AG04450 (cell line): Measurements from ENCODE around the gene SHROOM1. TPM values are rescaled to one million over a fixed set of nuclear protein-coding genes. Genes with fewer than 3 reads are reported as not detected.

Experiments
- CTCF ChIA-PET: fragments of 300-600, 350-600 bp; formaldehyde crosslinking; extraction: SDS; loops from one replicate; lab custom pipeline; 2022; ENCODE audit warnings: antibody characterized with exemption, inconsistent platforms; lab: Charles Lee
- POLR2A ChIA-PET: fragments of 350-600 bp; formaldehyde crosslinking; extraction: SDS; loops from one replicate; lab custom pipeline; 2021; ENCODE audit warnings: antibody characterized with exemption, inconsistent platforms; lab: Yijun Ruan, JAX
- DNase-seq: peaks from one replicate; pipeline ENCODE4 v3.0.0-alpha.2; 2011; ENCODE audit warnings: low read depth, low spot score
- H3K27ac ChIP-seq: one replicate; pipeline ENCODE4 v1.5.1; 2012; ENCODE audit warnings: low read depth, low read length, control low read depth
- H3K27me3 ChIP-seq: one replicate; pipeline ENCODE4 v1.6.0; 2012; ENCODE audit warnings: low read length; ENCODE audit not compliant: control insufficient read depth, insufficient read depth
- H3K4me3 ChIP-seq: 2 replicates; pipeline ENCODE4 v1.5.1; 2011; ENCODE audit warnings: mild to moderate bottlenecking, low read depth, low read length, control low read depth
- H3K9me3 ChIP-seq: 2 replicates; pipeline ENCODE4 v1.5.1; 2012; ENCODE audit warnings: low read length; ENCODE audit not compliant: control insufficient read depth, insufficient read depth
- CTCF ChIP-seq: IDR thresholded peaks from 2 replicates; pipeline ENCODE4 v1.5.1; 2011; ENCODE audit warnings: low read depth, low read length, control low read depth, inconsistent platforms
- polyA plus RNA-seq: library from polyadenylated mRNA; depleted of rRNA; stranded (reverse); fragments of >200 nt; gene quantifications from 2 replicates; pipeline ENCODE4 v1.2.3, GENCODE V29; 2011

Gene SHROOM1
- polyA plus RNA-seq, 1 experiment, result 4.5 TPM

DNA sequence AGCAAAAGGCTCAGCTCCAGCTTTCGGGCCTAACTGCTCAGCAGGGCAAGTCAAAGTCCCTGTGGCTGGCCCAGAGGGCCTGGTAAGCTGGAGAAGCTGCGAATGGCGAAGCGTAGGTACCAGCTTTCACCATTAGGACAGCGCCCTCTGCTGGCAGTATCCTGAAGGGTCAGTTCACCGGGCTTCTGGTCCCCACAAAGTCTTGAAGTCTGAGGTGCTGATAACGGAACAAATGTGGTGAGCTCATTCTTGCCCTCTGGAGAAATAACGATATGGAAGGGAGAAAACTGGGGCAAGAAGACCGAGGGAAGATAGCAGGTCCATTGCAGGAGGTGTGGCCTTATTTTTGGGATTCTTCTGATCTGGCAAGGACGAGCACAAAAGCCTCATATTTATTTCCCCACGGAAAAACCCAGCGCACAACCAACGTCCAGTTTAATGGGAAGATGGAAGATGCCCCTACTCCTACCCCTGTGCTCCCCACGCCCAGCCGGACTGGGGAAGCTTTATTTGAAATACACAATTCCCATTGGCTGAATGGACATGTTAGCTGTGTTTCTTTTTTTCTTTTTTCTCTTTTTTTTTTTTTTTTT, 10.2 kb downstream of the SHROOM1 start:
- Histone ChIP-seq H3K27ac (peak overlapping the region; percentile 39), H3K9me3 (no peaks in the 10 kb centered on the region), H3K27me3 (no peaks in the 10 kb centered on the region), H3K4me3 (no peak overlapping the region)
- ChIA-PET CTCF (interaction anchor here (0.6 to 8.2 kb wide), 87 partner anchors 10 to 1553 kb away, joined by 3 to 147 read pairs (median 5); partner anchors contain the start of genes AFF4, CCNI2, GDF9 and IL4), POLR2A (interaction anchor here (0.7 to 1.8 kb wide), 3 partner anchors 36 to 65 kb away, joined by 4 to 7 read pairs (median 4); partner anchors contain the start of genes GDF9 and UQCRQ)
- TF ChIP-seq CTCF, result peak; percentile 95
- DNase-seq, result peak; percentile 85

- Histone ChIP-seq H3K4me3 (0 out of 2 replicates have a peak overlapping the region, but pooled peaks have one; percentile 2), H3K9me3 (no peaks in the 10 kb centered on the region; the same call in 1 of the 2 replicates), H3K27me3 (no peaks in the 10 kb centered on the region), H3K27ac (no peak overlapping the region)
- ChIA-PET CTCF (interaction anchor here (0.6 to 8.2 kb wide), 59 partner anchors 9 to 1552 kb away, joined by 3 to 147 read pairs (median 6); partner anchors contain the start of genes AFF4, CCNI2, GDF9 and IL4), POLR2A (interaction anchor here (0.7 to 1.8 kb wide), 3 partner anchors 47 to 65 kb away, joined by 4 to 7 read pairs (median 4); partner anchors contain the start of genes GDF9 and UQCRQ)
- DNase-seq, result no peak
- no peak for TF ChIP-seq CTCF
These were observed 11.0 kb downstream of the SHROOM1 start for GRCh38 chr5:132819468-132819867.

DNA sequence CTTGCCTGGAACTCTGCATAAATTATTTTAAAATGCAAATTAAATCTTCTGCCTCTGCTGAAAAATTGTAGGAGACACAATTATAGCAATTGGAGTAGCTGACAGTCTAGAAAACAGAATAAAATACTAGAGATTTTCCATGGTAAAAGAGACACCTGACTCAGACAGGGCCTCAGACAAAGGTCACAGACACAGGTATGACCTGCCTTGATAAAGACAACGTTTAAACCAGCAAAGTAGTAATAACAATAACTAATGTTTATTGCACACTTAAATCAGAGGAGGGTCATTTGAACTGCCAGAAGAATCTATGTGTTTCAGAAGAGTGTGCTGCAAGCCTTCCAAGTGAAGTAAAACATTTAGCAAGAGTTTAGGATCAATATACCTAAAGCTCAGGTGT, 13.4 kb downstream of the SHROOM1 start:
- ChIA-PET CTCF (interaction anchor here (1.1 to 8.2 kb wide), 4 partner anchors 32 to 430 kb away, joined by 4 to 147 read pairs (median 36); no protein-coding TSS in a partner anchor), POLR2A (no interaction called here)
- no peak for DNase-seq
- Histone ChIP-seq H3K27ac (no peak overlapping the region), H3K4me3 (no peak overlapping the region), H3K9me3 (no peaks in the 10 kb centered on the region; the same call in 1 of the 2 replicates), H3K27me3 (peaks cover 3% of the 10 kb centered on the region)
- TF ChIP-seq CTCF, result no peak

GRCh38 chr5:132816554-132816953, 13.9 kb downstream of the SHROOM1 start:
- no peaks in the 10 kb centered on the region; the same call in 1 of the 2 replicates for H3K9me3 ChIP-seq
- H3K27me3 ChIP-seq, result peaks cover 7% of the 10 kb centered on the region
- POLR2A ChIA-PET, result no interaction called here
- DNase-seq, result no peak
- no peak for TF ChIP-seq CTCF
- H3K4me3 ChIP-seq, result no peak overlapping the region
- no peak overlapping the region for H3K27ac ChIP-seq
- CTCF ChIA-PET, result interaction anchor here (1.3 to 8.2 kb wide), 3 partner anchors 63 to 429 kb away, joined by 5 to 147 read pairs (median 66); no protein-coding TSS in a partner anchor

- ChIA-PET POLR2A (no interaction called here), CTCF (interaction anchor here (1.2 to 8.2 kb wide), 3 partner anchors 61 to 430 kb away, joined by 4 to 147 read pairs (median 6); no protein-coding TSS in a partner anchor)
- H3K27ac ChIP-seq, result no peak overlapping the region
- H3K9me3 ChIP-seq, result no peaks in the 10 kb centered on the region; the same call in 1 of the 2 replicates
- peaks cover 12% of the 10 kb centered on the region for H3K27me3 ChIP-seq
- no peak for DNase-seq
- H3K4me3 ChIP-seq, result no peak overlapping the region
- no peak for TF ChIP-seq CTCF
These were observed 14.4 kb downstream of the SHROOM1 start for GRCh38 chr5:132816083-132816482.
